GM13976 (cell line): Measurements from ENCODE around the gene SPATA13.
"Not testable (repeated sequence)": the region's sequence is repeated elsewhere in the genome, so short reads cannot be mapped to it uniquely, and the experiment has no call there.

ENCODE experiments used
- DNase-seq: peaks from one replicate; pipeline ENCODE4 v3.0.0; 2012; ENCODE audit warnings: low spot score
- in situ Hi-C: fragments of 300-500 bp; cut with MboI; formaldehyde crosslinking; loops from one replicate; pipeline ENCODE4 v1.12.0; 2022; ENCODE audit warnings: low sequenced_read_pairs, mixed read lengths, inconsistent platforms; ENCODE audit not compliant: unreplicated experiment
- TF ChIP-seq, protein P1 (sequence below): IDR thresholded peaks from 2 replicates; pipeline ENCODE4 v1.5.1; 2012; ENCODE audit warnings: borderline replicate concordance, mild to moderate bottlenecking; ENCODE audit not compliant: insufficient read depth; ENCODE audit errors: extremely low read depth, missing control alignments, control extremely low read depth

Gene SPATA13

DNA sequence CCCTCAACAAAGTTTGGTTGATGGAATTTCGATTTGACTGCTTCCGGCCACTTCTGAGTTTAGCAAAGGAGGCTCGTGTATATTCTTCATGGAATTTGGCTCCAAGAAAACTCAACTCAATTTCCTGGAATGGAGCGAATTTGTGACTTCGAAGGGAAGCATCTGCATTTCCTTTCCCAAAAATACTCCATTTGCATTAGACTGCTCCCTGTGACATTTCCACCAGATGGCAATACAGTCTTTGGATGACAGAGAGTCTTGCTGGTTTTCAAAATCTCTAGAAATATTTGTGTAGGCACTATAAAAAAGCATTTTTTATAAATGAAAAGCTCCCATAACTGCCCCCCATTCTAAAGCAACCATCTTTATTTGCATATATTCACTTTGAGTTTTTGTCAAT, 152.9 kb downstream of the SPATA13 start:
- no peak for DNase-seq
- in situ Hi-C loops, result no loop called here
- TF ChIP-seq, protein P1, sequence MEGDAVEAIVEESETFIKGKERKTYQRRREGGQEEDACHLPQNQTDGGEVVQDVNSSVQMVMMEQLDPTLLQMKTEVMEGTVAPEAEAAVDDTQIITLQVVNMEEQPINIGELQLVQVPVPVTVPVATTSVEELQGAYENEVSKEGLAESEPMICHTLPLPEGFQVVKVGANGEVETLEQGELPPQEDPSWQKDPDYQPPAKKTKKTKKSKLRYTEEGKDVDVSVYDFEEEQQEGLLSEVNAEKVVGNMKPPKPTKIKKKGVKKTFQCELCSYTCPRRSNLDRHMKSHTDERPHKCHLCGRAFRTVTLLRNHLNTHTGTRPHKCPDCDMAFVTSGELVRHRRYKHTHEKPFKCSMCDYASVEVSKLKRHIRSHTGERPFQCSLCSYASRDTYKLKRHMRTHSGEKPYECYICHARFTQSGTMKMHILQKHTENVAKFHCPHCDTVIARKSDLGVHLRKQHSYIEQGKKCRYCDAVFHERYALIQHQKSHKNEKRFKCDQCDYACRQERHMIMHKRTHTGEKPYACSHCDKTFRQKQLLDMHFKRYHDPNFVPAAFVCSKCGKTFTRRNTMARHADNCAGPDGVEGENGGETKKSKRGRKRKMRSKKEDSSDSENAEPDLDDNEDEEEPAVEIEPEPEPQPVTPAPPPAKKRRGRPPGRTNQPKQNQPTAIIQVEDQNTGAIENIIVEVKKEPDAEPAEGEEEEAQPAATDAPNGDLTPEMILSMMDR, result no peak

DNA sequence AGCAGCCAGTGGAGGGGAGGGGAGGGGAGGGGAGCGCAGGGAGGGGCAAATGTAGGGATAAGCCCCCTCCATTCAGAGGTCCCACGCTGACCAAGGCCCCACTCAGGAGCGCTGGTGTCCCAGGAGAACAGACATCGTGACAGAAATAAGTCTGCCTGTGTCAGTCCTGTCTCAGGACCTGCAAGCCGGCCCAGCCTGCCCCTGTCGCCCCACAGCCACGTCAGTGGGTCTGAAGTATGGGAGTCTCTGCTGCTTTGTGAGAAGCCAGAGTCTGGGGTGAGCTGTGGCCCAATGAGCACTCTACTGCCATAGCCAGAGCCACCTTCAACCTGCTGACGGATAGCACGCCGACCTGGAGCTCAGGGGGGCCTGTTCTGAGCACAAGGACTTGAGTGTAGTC, 157.3 kb downstream of the SPATA13 start:
- in situ Hi-C loops, DNase-seq: not testable (repeated sequence)

DNA sequence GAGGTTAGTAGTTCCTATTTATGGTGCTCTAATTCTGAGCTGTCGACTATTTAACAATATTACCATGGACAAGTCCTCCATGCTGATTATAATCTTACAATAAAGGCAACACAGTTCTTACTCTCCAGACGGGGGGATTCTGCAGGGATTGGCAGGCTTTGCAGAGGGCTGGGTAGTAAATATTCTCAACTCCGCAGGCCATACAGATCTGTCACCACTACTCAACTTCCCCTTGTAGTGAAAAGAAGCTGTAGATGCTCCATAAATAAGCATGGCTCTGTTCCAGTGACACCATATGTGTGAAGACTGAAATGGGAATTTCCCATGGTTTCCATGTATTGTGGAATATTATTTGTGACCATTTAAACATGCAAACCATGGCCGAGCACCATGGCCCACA, 158.4 kb downstream of the SPATA13 start:
- DNase-seq, in situ Hi-C loops: not testable (repeated sequence)

DNA sequence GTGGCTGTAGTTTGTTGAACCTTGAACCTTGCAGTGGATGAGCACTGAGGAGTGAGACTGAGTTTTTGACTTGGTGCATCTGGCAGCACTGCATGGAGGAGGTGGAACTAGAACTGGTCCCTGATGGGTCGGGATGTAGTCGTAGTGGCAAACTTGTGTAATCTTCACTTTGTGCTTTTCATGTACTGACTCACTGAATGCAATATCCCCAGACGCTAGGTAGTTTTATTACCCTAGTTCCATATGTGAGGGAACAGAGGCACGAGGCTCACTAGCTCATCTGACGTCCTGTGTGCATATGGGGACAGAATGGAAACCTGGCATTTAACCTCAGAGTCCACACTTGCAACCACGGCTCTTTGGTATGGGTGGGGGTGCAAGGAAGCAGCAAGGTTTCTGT, 159.1 kb downstream of the SPATA13 start:
- in situ Hi-C loops, DNase-seq: not testable (repeated sequence)

DNA sequence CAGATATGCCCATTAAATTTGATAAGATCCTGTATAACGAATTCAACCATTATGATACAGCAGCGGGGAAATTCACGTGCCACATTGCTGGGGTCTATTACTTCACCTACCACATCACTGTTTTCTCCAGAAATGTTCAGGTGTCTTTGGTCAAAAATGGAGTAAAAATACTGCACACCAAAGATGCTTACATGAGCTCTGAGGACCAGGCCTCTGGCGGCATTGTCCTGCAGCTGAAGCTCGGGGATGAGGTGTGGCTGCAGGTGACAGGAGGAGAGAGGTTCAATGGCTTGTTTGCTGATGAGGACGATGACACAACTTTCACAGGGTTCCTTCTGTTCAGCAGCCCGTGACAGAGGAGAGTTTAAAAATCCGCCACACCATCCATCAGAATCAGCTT, 160.9 kb downstream of the SPATA13 start:
- DNase-seq, in situ Hi-C loops: not testable (repeated sequence)

DNA sequence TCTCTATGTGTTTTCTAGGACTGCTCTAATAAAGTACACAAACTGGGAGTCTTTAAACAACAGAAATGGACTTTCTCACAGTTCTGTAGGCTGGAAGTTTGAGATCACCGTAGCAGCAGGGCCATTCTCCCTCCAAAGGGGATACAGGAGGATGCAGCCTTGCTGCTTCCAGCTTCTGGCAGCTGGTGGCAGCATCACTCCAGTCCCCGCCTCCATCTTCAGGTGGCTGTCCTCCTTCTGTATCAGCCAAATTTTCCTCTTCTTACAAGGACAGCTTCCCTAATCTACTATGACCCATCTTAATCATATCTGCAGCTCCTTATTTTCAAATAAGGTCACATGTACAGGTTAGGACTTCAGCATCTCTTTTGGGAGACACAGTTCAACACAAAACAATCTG, 161.9 kb downstream of the SPATA13 start:
- in situ Hi-C loops, DNase-seq: not testable (repeated sequence)

DNA sequence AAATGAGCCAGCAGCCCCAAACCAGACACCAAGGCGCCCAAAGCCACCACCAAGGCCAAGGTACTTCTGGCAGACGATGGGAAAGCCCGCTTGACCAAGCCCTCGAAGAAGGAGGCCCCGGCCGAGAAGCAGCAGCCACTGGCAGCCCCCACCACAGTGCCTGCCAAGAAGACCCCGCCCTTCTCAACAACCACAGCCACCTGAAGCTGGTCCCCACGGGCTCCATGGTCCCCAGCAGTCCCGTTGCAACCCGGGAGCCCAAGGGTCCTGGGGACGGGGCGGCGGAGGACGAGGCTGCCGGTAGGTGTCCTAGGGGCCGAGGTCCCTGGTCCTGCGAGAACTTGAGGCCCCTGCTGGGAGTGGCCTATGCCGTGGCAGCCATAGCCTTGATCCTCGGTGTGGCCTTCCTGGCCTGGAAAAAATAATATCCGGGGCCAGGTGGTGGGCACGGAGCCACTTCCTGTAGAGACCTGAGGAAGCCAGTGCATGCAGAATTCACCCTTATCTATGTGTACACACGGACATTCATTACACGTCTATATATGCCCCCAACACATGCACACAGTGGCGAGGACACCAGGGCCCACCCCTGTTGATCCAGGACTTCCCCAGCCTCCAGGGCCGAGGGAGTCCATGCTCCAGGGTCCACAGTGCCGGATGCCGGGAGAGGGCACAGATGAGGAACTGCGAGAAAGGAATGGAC, 162.7 kb downstream of the SPATA13 start:
- TF ChIP-seq, protein P1, result no peak
- DNase-seq, result no peak
- in situ Hi-C loops, result no loop called here

DNA sequence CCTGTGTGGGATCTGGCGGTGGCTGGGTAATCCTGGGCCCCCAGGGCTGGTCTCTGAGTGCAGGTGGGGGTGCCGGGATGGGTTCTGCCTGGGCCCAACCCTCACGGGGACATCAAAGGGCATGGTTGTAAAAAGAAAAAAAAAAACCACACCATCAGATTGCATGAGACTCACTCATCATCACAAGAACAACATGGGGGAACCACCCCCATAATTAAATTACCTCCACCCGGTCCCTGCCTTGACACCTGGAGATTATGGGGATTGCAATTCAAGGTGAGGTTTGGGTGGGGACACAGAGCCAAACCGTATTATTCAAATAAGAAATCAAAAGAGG, 163.2 kb downstream of the SPATA13 start:
- TF ChIP-seq, protein P1, result no peak
- in situ Hi-C loops, result no loop called here
- DNase-seq, result no peak

DNA sequence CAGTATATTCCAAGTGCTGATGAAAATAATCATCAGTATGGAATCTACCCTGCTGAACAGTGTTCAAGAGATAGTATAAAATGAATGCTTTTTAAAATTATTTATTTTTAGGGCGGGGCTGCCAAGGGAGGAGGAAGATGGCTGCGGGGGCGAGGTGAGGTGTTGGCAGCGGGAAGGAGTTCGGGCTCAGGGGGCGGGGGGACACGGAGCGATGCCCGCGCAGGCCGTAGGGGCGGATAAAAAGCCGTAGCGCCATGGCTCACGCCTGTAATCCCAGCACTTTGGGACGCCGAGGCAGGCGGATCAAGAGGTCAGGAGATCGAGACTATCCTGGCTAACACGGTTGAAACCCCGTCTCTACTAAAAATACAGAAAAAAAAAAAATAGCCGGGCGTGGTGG, 167.1 kb downstream of the SPATA13 start:
- in situ Hi-C loops, DNase-seq: not testable (repeated sequence)

DNA sequence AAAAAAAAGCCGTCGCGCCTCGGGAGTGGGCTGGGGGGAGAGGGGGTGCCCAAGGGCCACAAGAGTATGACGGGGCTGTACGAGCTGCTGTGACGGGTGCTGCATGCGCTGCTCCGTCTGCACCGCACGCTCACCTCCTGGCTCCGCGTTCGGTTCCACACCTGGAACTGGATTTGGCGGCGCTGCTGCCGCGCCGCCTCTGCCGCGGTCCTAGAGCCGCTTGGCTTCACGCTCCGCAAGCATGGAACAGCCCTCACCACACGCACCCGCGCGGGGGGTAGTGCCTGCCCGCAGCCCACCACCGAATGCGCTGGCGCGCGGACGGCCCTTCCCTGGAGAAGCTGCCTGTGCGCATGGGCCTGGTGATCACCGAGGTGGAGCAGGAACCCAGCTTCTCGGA, 167.6 kb downstream of the SPATA13 start:
- in situ Hi-C loops, result no loop called here
- TF ChIP-seq, protein P1, result no peak
- DNase-seq, result no peak
